ENCODE measurements around the gene KCNJ9.

KCNJ9 gene

DNA sequence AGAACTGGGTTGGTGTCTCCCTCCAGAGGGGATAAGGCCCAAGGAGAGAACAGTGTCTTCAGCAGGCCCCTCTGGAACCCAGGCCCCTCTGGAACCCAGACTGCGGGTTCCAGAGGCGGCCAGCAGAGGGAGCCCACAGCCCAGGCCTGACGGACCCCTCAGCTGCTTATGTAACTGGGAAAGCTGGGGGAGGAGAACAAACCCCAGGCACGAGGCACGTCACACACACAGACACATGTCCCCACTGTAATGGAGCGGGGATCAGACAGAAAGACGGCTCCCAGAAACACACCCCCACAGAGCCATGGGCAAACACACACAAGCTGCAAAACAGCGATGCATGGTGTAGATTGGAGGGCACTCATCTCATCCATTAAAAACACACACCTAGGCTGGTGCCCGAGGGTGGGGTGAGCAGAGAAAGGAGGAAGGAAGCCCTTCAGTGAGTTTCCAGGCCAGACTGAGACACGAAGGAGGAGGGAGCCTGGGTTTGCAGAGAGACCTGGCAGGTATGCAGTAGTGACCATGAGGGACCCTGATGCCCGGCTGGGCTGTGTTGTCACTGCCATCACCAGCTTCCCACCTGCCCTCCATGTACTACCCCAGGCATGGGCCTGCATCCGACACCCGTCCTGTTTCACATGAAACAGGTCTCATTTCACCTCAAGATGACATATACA is 19.8 kb downstream of the KCNJ9 start:
- H3K4me1 ChIP-seq (ENCODE audit: control insufficient read depth in 2 of 2, insufficient read depth in 1 of 2, low read depth in 1 of 2, low read length in 2 of 2): peaks cover 31 to 53% of the 10 kb centered on the region in 2 donors
- no peak overlapping the region for H2BK12ac ChIP-seq (ENCODE audit: low read length)
- no peak overlapping the region for H3K4me3 ChIP-seq (ENCODE audit: low read length in 2 of 2)
- H3K36me3 ChIP-seq (replicated peaks in 1 of 2; ENCODE audit: control insufficient read depth in 2 of 2, insufficient read depth in 2 of 2, low read length in 2 of 2): no peaks in the 10 kb centered on the region
- H4K91ac ChIP-seq (ENCODE audit: low read depth, low read length, poor library complexity): no peak overlapping the region
- WGBS, 2 donors (ENCODE audit: extremely low coverage in 2 of 2, insufficient read length in 2 of 2, insufficient replicate concordance in 1 of 2): no CpG with 5 or more reads among the region's 13 CpGs
- H3K9ac ChIP-seq (ENCODE audit: low read depth, low read length, poor library complexity): no peak overlapping the region
- no peaks in the 10 kb centered on the region for H3K27me3 ChIP-seq (ENCODE audit: control insufficient read depth in 3 of 3, insufficient read depth in 3 of 3, low read depth in 1 of 3, low read length in 3 of 3)
- H3K4me2 ChIP-seq (ENCODE audit: insufficient read depth, low read length, poor library complexity, severe bottlenecking): no peak overlapping the region
- no peak overlapping the region for H2BK15ac ChIP-seq (ENCODE audit: low read length)
- no peak overlapping the region for H3K23ac ChIP-seq (ENCODE audit: low read depth, low read length, poor library complexity)
- H2AFZ ChIP-seq (ENCODE audit: low read length): peak overlapping the region; percentile 62
- no peak overlapping the region for H2BK5ac ChIP-seq (ENCODE audit: low read length)
- no peak overlapping the region for H3K14ac ChIP-seq (ENCODE audit: low read length)
- peak overlapping the region; percentile 49 for H3K18ac ChIP-seq (ENCODE audit: low read length)
- H3K4ac ChIP-seq (ENCODE audit: low read length): no peak overlapping the region
- peak overlapping the region; percentile 45 for H4K8ac ChIP-seq (ENCODE audit: low read depth, low read length)
- H2AK5ac ChIP-seq (ENCODE audit: low read depth, low read length): peak overlapping the region; percentile 4
- H3K79me1 ChIP-seq (ENCODE audit: low read depth, low read length): no peaks in the 10 kb centered on the region
- no peak overlapping the region for H3K27ac ChIP-seq (replicated peaks; ENCODE audit: low read length)
- no peak overlapping the region for H2BK120ac ChIP-seq (ENCODE audit: low read depth, low read length)
- no peaks in the 10 kb centered on the region for H3K9me3 ChIP-seq (replicated peaks in 1 of 2; ENCODE audit: control insufficient read depth in 2 of 2, insufficient read depth in 1 of 2, low read depth in 1 of 2, low read length in 2 of 2)
- DNase-seq (ENCODE audit: low spot score): peak; percentile 73

DNA sequence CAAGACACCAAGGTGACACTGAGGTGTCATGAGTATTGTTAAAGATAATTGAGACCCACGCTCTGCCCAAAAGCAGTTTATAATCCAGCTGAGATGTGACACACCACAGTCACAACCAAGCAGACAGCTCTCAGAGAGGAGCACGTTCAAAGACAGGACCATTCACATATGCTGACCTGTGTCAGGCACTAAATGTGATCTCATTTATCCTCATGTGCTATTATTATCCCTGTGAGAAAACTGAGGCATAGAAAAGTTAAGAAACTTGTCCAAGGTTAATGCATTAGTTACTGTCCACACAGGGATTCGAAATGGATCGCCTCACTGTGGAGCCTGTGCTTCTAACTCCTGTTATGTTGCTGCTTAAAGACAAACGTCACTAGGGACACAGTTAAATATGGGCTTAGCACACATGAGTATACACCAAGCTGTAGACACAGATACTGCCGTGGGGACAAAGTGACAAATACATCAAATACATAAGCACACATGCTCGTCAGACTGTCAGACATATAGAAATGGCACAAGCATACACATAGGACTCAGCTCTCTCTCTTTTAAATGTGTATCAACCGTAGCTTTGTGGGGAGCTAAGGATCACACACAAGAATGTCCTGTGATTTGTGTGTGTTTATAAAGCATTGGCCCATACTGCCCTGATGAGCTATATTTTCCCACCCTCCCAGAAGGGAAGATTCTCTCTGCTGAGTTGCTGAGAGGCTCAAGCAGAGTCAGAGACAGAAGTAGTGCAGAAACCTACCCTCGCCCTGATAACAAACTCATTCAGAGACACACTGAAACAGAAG is 20.6 kb downstream of the KCNJ9 start:
- no peak overlapping the region for H2BK15ac ChIP-seq (ENCODE audit: low read length)
- peak overlapping the region; percentile 62 for H2AFZ ChIP-seq (ENCODE audit: low read length)
- H2BK12ac ChIP-seq (ENCODE audit: low read length): no peak overlapping the region
- H3K18ac ChIP-seq (ENCODE audit: low read length): no peak overlapping the region
- no peaks in the 10 kb centered on the region for H3K27me3 ChIP-seq (ENCODE audit: control insufficient read depth in 3 of 3, insufficient read depth in 3 of 3, low read depth in 1 of 3, low read length in 3 of 3)
- H4K91ac ChIP-seq (ENCODE audit: low read depth, low read length, poor library complexity): no peak overlapping the region
- H3K79me1 ChIP-seq (ENCODE audit: low read depth, low read length): no peaks in the 10 kb centered on the region
- H3K23ac ChIP-seq (ENCODE audit: low read depth, low read length, poor library complexity): no peak overlapping the region
- no peak overlapping the region for H3K14ac ChIP-seq (ENCODE audit: low read length)
- H3K4me2 ChIP-seq (ENCODE audit: insufficient read depth, low read length, poor library complexity, severe bottlenecking): no peak overlapping the region
- DNase-seq (ENCODE audit: low spot score): no peak
- no peak overlapping the region for H3K4me3 ChIP-seq (ENCODE audit: low read length in 2 of 2)
- H3K9ac ChIP-seq (ENCODE audit: low read depth, low read length, poor library complexity): no peak overlapping the region
- no peak overlapping the region for H3K4ac ChIP-seq (ENCODE audit: low read length)
- WGBS, 2 donors (ENCODE audit: extremely low coverage in 2 of 2, insufficient read length in 2 of 2, insufficient replicate concordance in 1 of 2): no CpG with 5 or more reads among the region's 9 CpGs
- no peak overlapping the region for H3K27ac ChIP-seq (replicated peaks; ENCODE audit: low read length)
- H2BK5ac ChIP-seq (ENCODE audit: low read length): no peak overlapping the region
- H4K8ac ChIP-seq (ENCODE audit: low read depth, low read length): no peak overlapping the region
- peak overlapping the region; percentile 4 for H2AK5ac ChIP-seq (ENCODE audit: low read depth, low read length)
- peaks cover 31 to 47% of the 10 kb centered on the region in 2 donors for H3K4me1 ChIP-seq (ENCODE audit: control insufficient read depth in 2 of 2, insufficient read depth in 1 of 2, low read depth in 1 of 2, low read length in 2 of 2)
- H2BK120ac ChIP-seq (ENCODE audit: low read depth, low read length): no peak overlapping the region
- no peaks in the 10 kb centered on the region for H3K36me3 ChIP-seq (replicated peaks in 1 of 2; ENCODE audit: control insufficient read depth in 2 of 2, insufficient read depth in 2 of 2, low read length in 2 of 2)
- H3K9me3 ChIP-seq (replicated peaks in 1 of 2; ENCODE audit: control insufficient read depth in 2 of 2, insufficient read depth in 1 of 2, low read depth in 1 of 2, low read length in 2 of 2): no peaks in the 10 kb centered on the region

DNA sequence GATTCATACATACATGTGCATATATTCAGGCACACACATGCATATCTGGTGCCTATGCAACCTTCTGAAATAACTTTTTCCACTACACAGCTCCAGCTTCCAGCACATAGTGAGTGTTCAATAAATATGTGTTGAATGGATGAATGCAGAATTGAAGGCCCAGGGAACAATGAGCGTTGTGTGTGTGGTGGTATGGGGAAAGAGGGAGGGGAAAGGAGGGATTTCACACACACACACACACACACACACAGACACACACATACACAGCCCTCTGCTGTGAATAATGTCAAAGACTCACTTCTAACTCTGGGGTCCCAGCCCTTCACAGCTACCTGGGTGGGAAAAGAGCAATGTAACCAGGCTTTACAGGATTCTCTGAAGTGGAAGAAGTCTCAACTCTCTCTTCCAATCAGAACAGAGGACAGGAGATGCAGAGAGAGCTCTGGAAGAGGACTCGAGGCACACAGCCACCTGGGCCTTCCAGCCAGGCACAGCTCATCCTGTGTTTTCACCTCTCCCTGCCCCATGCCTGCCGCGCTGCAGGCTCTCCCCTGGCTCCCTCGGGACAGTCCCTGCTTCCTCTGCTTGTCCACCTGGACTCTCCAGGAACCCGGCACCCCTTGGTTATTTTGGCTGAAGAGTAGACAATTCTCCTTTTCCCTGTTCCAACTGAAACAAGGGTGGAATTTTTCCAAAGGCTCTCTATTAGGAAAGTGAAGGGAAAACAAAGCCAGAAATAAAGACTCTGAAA is 22.5 kb downstream of the KCNJ9 start:
- no peaks in the 10 kb centered on the region for H3K79me1 ChIP-seq (ENCODE audit: low read depth, low read length)
- no peak overlapping the region for H3K14ac ChIP-seq (ENCODE audit: low read length)
- H3K36me3 ChIP-seq (replicated peaks in 1 of 2; ENCODE audit: control insufficient read depth in 2 of 2, insufficient read depth in 2 of 2, low read length in 2 of 2): no peaks in the 10 kb centered on the region
- no peak overlapping the region for H2BK5ac ChIP-seq (ENCODE audit: low read length)
- H3K4ac ChIP-seq (ENCODE audit: low read length): no peak overlapping the region
- H3K4me1 ChIP-seq (ENCODE audit: control insufficient read depth in 2 of 2, insufficient read depth in 1 of 2, low read depth in 1 of 2, low read length in 2 of 2): peaks cover 28 to 43% of the 10 kb centered on the region in 2 donors
- H2AK5ac ChIP-seq (ENCODE audit: low read depth, low read length): no peak overlapping the region
- peak overlapping the region; percentile 70 for H3K18ac ChIP-seq (ENCODE audit: low read length)
- H4K91ac ChIP-seq (ENCODE audit: low read depth, low read length, poor library complexity): no peak overlapping the region
- DNase-seq (ENCODE audit: low spot score): no peak
- H3K4me3 ChIP-seq (ENCODE audit: low read length in 2 of 2): no peak overlapping the region
- no peak overlapping the region for H3K4me2 ChIP-seq (ENCODE audit: insufficient read depth, low read length, poor library complexity, severe bottlenecking)
- H2BK15ac ChIP-seq (ENCODE audit: low read length): no peak overlapping the region
- no peak overlapping the region for H4K8ac ChIP-seq (ENCODE audit: low read depth, low read length)
- H2BK120ac ChIP-seq (ENCODE audit: low read depth, low read length): no peak overlapping the region
- no peak overlapping the region for H2BK12ac ChIP-seq (ENCODE audit: low read length)
- no peak overlapping the region for H3K23ac ChIP-seq (ENCODE audit: low read depth, low read length, poor library complexity)
- H2AFZ ChIP-seq (ENCODE audit: low read length): peak overlapping the region; percentile 67
- H3K27ac ChIP-seq (replicated peaks; ENCODE audit: low read length): no peak overlapping the region
- no CpG with 5 or more reads among the region's 6 CpGs for WGBS, 2 donors (ENCODE audit: extremely low coverage in 2 of 2, insufficient read length in 2 of 2, insufficient replicate concordance in 1 of 2)
- no peaks in the 10 kb centered on the region for H3K27me3 ChIP-seq (ENCODE audit: control insufficient read depth in 3 of 3, insufficient read depth in 3 of 3, low read depth in 1 of 3, low read length in 3 of 3)
- no peak overlapping the region for H3K9ac ChIP-seq (ENCODE audit: low read depth, low read length, poor library complexity)
- no peaks in the 10 kb centered on the region for H3K9me3 ChIP-seq (replicated peaks in 1 of 2; ENCODE audit: control insufficient read depth in 2 of 2, insufficient read depth in 1 of 2, low read depth in 1 of 2, low read length in 2 of 2)

DNA sequence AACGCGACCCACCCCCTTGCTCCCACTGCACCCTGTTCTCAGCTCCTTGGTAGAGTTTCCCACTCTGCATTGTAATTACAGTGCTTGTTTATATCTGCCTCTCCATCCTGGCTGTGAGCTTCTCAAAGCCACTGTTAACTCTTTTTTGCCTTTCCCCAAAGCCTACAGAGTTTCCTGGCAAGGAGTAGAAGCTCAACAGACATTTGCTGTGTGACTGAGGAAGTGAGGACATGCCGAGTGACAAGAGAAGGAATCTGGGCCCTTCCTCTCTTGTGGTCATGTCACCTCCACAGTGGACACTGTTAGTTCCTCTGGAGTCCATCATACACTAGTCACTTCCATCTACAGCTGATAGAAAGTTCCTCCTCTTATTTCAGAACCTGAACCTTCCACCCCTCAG is 23.1 kb downstream of the KCNJ9 start:
- Histone ChIP-seq H3K9ac (ENCODE audit: low read depth, low read length, poor library complexity) (no peak overlapping the region), H3K14ac (ENCODE audit: low read length) (no peak overlapping the region), H2BK5ac (ENCODE audit: low read length) (no peak overlapping the region), H3K9me3 (replicated peaks in 1 of 2; ENCODE audit: control insufficient read depth in 2 of 2, insufficient read depth in 1 of 2, low read depth in 1 of 2, low read length in 2 of 2) (no peaks in the 10 kb centered on the region), H3K36me3 (replicated peaks in 1 of 2; ENCODE audit: control insufficient read depth in 2 of 2, insufficient read depth in 2 of 2, low read length in 2 of 2) (no peaks in the 10 kb centered on the region), H2BK120ac (ENCODE audit: low read depth, low read length) (no peak overlapping the region), H2BK15ac (ENCODE audit: low read length) (no peak overlapping the region), H4K91ac (ENCODE audit: low read depth, low read length, poor library complexity) (no peak overlapping the region), H3K27ac (replicated peaks; ENCODE audit: low read length) (no peak overlapping the region), H3K4me2 (ENCODE audit: insufficient read depth, low read length, poor library complexity, severe bottlenecking) (no peak overlapping the region), H3K79me1 (ENCODE audit: low read depth, low read length) (no peaks in the 10 kb centered on the region), H3K4me1 (ENCODE audit: control insufficient read depth in 2 of 2, insufficient read depth in 1 of 2, low read depth in 1 of 2, low read length in 2 of 2) (peaks cover 29 to 47% of the 10 kb centered on the region in 2 donors), H2BK12ac (ENCODE audit: low read length) (no peak overlapping the region), H3K18ac (ENCODE audit: low read length) (no peak overlapping the region), H3K27me3 (ENCODE audit: control insufficient read depth in 3 of 3, insufficient read depth in 3 of 3, low read depth in 1 of 3, low read length in 3 of 3) (no peaks in the 10 kb centered on the region), H3K4me3 (ENCODE audit: low read length in 2 of 2) (no peak overlapping the region), H4K8ac (ENCODE audit: low read depth, low read length) (no peak overlapping the region), H3K23ac (ENCODE audit: low read depth, low read length, poor library complexity) (no peak overlapping the region), H3K4ac (ENCODE audit: low read length) (no peak overlapping the region), H2AK5ac (ENCODE audit: low read depth, low read length) (no peak overlapping the region), H2AFZ (ENCODE audit: low read length) (peak overlapping the region; percentile 67)
- no CpG with 5 or more reads among the region's 3 CpGs for whole genome bisulfite sequencing, 2 donors (ENCODE audit: extremely low coverage in 2 of 2, insufficient read length in 2 of 2, insufficient replicate concordance in 1 of 2)
- DNase-seq (ENCODE audit: low spot score): no peak

Measured in neuronal stem cell (in vitro differentiated cells).